ENCODE results near the gene HOXD10.

HOXD10 gene

DNA sequence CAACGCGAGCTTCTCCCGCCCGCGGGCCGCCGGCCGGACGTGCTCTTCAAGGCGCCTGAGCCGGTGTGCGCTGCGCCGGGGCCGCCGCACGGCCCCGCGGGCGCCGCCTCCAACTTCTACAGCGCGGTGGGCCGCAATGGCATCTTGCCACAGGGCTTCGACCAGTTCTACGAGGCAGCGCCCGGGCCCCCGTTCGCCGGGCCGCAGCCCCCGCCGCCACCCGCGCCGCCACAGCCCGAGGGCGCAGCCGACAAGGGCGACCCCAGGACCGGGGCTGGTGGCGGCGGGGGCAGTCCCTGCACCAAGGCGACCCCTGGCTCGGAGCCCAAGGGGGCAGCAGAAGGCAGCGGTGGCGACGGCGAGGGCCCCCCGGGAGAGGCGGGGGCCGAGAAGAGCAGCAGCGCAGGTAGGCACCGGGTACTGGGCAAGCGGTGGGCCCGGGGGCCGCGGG, 8.8 kb upstream of the HOXD10 start:
- no peak for DNase-seq (ENCODE audit: low read depth in 2 of 2)

DNA sequence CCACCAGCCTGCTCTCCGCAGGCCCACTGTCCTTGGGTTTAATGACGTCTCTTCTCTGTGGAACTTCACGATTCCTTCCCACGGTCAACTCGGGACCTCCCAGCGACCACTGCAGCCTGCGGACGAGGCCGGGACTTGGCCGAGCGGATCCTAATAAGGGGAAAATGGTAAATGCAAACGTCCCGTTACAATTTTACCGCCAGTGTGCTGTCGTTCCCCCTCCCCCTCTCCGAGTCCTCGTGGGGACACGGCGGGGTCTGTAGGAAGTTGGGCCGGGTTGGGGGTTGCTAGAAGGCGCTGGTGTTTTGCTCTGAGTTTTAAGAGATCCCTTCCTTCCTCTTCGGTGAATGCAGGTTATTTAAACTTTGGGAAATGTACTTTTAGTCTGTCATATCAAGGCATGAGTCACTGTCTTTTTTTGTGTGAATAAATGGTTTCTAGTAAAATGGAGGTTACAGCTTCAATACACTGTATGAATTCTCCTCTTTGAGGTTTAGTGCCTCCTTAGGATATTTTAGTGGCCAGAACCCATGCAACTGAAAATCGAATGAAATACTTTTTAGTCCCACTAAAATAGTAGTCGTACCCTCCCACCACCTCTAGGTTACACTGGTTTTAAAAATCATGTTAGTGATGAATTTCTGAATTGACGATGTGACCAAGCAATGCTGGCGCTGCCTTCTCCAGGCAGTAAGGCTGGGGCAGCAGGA, 7.2 kb upstream of the HOXD10 start:
- no peak for DNase-seq (ENCODE audit: low read depth in 2 of 2)

- DNase-seq (ENCODE audit: low read depth in 2 of 2): no peak
Observed at GRCh38 chr2:176109946-176110345, 6.6 kb upstream of the HOXD10 start.

GRCh38 chr2:176110415-176111308, 5.9 kb upstream of the HOXD10 start:
- DNase-seq (ENCODE audit: low read depth in 2 of 2): no peak

- DNase-seq (ENCODE audit: low read depth in 2 of 2): no peak
Observed at GRCh38 chr2:176111309-176111663, 5.3 kb upstream of the HOXD10 start.

DNA sequence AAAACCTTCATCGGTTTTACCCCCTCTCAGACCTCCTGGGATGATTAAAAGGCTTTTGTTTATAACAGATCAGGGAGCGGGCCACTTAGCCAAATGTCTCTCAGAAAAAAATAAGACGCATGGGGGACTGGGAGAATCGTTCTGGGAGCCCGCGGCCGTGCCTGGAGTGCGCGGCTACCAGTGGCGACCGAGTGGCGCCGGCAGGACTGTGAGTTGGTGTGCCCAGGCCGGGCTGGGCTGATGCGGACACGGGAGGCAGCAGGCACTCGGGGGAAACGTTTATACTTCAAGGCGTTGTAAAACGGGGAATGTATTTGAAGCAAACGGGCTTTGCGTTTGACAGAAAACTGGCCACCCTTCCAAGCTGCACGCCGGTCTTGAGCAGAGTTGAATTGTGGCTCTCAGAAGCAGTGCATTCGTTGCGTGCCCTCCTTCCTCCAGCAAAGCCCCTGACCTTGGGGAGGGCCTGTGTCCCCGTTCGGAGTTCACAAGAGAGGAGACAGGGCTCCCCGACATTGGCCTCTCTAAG, 4.7 kb upstream of the HOXD10 start:
- no peak for DNase-seq (ENCODE audit: low read depth in 2 of 2)

DNA sequence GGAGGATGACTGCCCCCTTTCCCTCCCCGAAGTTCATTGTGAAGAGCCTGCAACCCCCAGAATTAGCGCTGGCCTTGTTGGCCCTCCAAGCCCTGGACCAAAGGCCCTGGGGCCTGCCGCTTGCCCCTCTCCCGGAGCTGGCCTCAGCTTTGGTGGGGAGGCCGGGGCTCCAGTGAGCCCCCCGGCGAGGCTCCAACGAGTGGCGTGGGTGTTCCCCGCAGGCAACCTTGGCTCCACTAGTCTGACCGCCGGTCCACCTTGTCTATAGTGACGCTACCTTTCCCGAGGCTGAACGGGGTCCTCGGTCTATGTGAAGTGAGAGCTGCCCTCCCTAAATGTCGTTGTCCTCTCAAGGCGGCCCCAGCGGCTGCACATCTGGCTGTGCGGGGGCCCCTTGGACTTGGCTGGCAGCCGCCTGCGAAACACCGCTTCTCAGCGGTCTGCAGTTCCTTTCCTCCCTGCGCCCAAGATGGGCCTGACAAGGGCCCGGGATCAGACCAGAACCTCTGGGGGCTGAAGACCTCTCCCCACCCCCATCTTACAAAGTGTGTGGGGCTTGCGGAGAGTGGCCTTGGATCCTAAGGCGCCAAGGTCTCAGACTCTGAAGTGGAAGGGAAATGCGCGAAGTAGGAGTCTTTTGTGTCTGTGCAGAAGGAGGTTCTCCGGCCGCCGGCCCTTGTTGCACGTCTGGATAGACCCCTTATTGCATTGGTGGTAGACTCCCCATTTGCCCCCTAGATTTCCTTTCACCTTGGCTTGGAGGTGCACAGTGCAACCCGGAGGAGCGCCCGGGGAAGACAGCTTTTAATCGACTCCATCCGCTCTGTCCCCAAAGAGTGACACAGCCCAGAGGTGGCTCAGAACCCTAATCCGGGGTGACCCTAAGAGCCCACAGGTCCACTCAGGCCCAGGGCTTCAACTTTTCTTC, 3.9 kb upstream of the HOXD10 start:
- no peak for DNase-seq (ENCODE audit: low read depth in 2 of 2)

DNA sequence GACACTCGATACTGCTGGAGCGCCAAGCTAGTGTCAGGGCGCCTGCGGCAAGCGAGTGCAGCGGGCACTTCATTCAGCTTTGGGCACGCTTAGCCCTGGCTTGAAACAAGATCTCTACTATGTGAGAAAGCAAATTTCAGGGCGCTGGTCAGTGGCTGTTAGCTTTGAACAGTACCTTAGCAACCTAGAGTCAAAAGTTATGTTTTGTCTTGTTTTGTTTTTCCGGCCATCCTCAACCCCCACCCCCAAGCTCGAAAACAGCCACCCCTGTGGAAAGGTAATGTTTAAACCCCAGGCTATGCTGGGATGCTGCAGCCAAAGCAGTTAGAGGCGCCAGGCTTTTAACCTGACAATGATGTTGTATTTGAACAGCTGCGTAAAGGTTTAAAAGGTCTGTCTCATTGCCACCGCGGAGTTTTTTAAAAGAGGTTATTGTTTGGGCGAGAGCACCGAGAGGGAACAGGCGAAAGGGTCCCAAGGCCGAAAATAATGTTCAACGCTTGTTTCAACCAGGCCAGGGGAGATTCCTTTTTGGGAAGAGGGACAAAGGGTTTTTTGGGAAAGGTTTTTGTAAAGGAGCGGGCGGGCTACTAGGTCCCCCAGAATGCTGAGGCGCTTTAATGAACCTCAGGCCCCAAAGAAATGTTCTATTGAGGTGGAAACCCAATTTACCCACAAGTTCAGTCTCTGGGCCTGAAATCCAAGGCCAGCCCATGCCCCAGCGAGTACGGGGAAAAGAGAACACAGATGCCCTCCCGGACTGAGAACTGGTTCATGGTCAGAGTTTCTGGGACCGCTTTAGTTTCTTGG, 2.3 kb upstream of the HOXD10 start:
- DNase-seq (ENCODE audit: low read depth in 2 of 2): no peak

DNA sequence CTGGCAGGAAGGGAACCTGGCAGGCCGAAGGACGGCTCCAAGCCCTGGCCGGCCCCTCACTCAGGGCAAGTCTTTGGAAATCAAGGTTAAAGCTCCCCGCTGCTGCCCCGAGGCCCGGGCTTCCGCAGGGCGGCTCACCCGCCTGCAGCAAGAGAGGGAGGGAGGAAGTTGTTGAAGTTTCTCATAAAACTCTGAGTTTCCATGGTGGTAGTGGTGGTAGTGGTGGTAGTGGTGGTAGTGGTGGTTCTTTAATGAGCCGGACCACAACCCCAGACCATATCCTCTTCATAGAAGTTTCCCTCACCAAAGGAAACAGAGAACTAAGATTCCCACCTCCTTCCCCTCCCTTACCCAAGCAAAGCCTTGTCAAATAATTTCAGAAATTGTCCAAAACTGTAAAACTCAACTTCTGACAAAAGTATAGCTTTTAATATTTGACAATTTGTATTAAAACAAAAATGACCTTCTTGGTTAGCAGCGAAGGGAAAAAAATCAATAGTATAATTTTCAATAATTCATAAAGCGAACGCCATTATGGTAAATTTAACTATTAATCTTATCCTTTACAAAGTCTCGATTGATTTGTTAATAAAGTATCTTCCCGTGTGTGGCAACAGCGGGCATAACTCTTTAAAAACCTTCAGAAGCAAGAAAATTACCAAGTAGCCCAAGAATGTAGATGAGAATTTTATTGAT, 1.5 kb upstream of the HOXD10 start:
- DNase-seq (ENCODE audit: low read depth in 2 of 2): no peak

DNA sequence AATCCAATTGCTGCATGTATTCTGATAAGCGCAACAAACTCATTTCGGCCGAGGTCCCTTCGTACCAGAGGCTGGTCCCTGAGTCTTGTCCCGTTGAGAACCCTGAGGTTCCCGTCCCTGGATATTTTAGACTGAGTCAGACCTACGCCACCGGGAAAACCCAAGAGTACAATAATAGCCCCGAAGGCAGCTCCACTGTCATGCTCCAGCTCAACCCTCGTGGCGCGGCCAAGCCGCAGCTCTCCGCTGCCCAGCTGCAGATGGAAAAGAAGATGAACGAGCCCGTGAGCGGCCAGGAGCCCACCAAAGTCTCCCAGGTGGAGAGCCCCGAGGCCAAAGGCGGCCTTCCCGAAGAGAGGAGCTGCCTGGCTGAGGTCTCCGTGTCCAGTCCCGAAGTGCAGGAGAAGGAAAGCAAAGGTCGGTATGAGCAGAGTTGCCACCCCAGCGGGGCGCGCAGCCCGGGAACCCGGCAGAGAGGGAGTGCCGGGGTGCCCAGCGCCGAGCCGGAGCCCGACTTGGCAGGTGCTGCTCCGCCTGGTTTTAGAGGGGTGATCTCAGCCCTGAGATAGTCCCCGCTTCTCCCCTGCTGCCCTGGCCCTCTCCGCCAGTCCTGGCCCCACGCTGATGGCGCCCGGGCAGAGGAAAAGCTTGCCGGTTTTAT, 714 bp downstream of the HOXD10 start:
- DNase-seq (ENCODE audit: low read depth in 2 of 2): no peak

- DNase-seq (ENCODE audit: low read depth in 2 of 2): no peak
Observed at GRCh38 chr2:176117823-176118371, 1.3 kb downstream of the HOXD10 start.

DNA sequence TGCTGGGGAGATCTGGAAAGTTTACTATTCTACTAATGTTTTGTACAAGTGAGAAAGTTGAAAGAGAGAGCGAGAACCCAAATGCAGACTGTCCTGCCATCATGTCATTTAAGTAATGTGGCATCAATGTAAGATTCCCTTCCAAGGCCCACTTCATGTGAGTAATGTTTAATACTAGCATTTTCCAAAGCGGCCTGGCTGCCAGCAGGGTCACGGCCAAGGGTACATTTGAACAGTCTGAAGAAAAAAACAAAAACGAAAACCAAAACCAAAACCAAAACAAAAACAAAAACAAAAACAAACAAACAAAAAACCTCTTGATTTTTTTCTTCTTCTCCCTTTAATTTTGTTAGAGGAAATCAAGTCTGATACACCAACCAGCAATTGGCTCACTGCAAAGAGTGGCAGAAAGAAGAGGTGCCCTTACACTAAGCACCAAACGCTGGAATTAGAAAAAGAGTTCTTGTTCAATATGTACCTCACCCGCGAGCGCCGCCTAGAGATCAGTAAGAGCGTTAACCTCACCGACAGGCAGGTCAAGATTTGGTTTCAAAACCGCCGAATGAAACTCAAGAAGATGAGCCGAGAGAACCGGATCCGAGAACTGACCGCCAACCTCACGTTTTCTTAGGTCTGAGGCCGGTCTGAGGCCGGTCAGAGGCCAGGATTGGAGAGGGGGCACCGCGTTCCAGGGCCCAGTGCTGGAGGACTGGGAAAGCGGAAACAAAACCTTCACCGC, 2.2 kb downstream of the HOXD10 start:
- no peak for DNase-seq (ENCODE audit: low read depth in 2 of 2)

DNA sequence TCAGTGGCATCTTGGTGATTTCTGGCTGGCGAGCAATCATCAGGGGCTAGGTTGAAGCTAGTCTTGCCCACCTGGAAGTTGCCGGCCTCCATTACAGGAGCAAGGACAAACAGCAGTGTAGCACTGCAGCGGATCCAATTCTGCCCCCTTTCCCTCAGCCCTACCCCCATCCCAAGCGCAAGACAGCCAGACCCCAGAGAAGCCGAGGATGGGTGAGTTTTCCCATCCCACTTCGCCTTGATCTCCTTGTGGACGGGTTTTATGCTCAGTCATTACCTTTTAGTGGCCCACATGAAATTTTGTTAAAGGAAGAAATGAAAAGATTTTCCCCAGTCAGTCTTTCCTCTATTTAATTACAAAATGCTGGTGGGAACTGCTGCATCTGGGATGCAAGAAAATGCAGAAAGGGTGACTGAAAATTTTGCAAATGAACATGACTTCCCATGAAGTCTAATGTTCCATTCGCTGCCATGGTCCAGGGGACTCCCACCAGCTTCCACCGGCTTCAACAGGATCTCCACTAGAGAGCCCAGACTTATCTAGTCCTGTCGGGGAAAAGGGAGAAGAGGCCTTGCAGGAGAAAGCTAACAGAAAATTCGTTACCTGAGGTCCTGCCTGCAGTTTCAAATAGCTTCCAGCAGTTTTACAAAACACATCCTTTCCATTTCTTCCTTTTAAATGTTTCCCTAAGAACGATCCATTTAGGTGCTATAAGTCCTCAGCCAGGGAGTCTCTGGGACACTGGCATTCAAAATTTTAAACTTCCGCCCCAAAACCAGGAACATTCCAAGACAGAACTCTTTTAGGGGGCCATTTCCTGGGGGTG, 4.0 kb downstream of the HOXD10 start:
- DNase-seq (ENCODE audit: low read depth in 2 of 2): no peak

- DNase-seq (ENCODE audit: low read depth in 2 of 2): no peak
Observed at GRCh38 chr2:176121190-176122051, 4.8 kb downstream of the HOXD10 start.

- no peak for DNase-seq (ENCODE audit: low read depth in 2 of 2)
Observed at GRCh38 chr2:176122052-176122682, 5.6 kb downstream of the HOXD10 start.

DNA sequence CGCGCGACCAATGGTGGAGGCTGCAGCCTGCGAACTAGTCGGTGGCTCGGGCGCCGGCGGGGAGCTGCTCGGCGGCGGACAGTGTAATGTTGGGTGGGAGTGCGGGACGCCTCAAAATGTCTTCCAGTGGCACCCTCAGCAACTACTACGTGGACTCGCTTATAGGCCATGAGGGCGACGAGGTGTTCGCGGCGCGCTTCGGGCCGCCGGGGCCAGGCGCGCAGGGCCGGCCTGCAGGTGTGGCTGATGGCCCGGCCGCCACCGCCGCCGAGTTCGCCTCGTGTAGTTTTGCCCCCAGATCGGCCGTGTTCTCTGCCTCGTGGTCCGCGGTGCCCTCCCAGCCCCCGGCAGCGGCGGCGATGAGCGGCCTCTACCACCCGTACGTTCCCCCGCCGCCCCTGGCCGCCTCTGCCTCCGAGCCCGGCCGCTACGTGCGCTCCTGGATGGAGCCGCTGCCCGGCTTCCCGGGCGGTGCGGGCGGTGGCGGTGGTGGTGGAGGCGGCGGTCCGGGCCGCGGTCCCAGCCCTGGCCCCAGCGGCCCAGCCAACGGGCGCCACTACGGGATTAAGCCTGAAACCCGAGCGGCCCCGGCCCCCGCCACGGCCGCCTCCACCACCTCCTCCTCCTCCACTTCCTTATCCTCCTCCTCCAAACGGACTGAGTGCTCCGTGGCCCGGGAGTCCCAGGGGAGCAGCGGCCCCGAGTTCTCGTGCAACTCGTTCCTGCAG, 6.3 kb downstream of the HOXD10 start, which contains the start of gene HOXD9:
Gene HOXD9 (plus strand): TSS at position 37 of the 728 bp plus-strand sequence. CDS start 50 bp downstream, at position 87.
- no peak for DNase-seq (ENCODE audit: low read depth in 2 of 2)

All from activated CD4-positive, alpha-beta T cell treated with anti-CD3 and anti-CD28 coated beads for 24 hours (primary cell).